IPS-18a (cell line): ENCODE measurements around the gene CAD.
A peak's percentile ranks its signal among the peaks of the same experiment; 100 is the strongest.

Experiments used
- H3K27ac ChIP-seq: one replicate; pipeline ENCODE4 v1.5.1; 2013; ENCODE audit warnings: low read length
- H3K27me3 ChIP-seq: one replicate; pipeline ENCODE4 v1.6.1; 2013; ENCODE audit warnings: mild to moderate bottlenecking, low read length; ENCODE audit not compliant: control insufficient read depth, insufficient read depth
- H3K36me3 ChIP-seq: one replicate; pipeline ENCODE4 v1.6.1; 2013; ENCODE audit warnings: low read depth, low read length; ENCODE audit not compliant: control insufficient read depth
- H3K4me1 ChIP-seq: one replicate; pipeline ENCODE4 v1.6.1; 2013; ENCODE audit warnings: low read depth, low read length; ENCODE audit not compliant: control insufficient read depth
- H3K4me3 ChIP-seq: one replicate; pipeline ENCODE4 v1.5.1; 2013; ENCODE audit warnings: low read length
- H3K9ac ChIP-seq: one replicate; pipeline ENCODE4 v1.6.1; 2013; ENCODE audit warnings: mild to moderate bottlenecking, low read length, moderate library complexity
- H3K9me3 ChIP-seq: one replicate; pipeline ENCODE4 v1.6.1; 2013; ENCODE audit warnings: low read depth, low read length; ENCODE audit not compliant: control insufficient read depth

CAD gene

DNA sequence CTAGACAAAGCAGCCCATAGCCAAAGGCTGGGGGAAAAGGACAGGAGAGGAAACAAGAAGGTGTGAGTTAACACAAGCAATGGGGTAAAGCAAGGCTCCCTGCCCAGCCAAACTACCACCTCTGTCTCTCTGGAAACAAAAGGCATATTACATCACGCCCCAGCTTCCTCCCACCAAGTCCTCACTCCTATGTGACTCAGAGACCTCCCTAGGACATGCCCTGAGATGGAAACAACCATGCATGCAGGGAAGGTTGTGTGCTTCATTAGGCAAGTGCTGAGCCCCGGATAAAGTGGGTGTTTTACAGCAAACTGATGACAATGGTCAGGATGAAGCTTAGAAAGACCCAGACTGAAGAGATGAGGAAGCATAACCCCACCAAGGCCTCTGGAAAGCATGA lies 14.3 kb upstream of the CAD start:
- H3K27me3 ChIP-seq, result no peaks in the 10 kb centered on the region
- no peak overlapping the region for H3K9ac ChIP-seq
- H3K36me3 ChIP-seq, result peaks cover 83% of the 10 kb centered on the region
- no peaks in the 10 kb centered on the region for H3K9me3 ChIP-seq
- no peak overlapping the region for H3K27ac ChIP-seq
- H3K4me3 ChIP-seq, result no peak overlapping the region
- H3K4me1 ChIP-seq, result no peaks in the 10 kb centered on the region

GRCh38 chr2:27203741-27204140 lies 13.4 kb upstream of the CAD start:
- peaks cover 92% of the 10 kb centered on the region for H3K36me3 ChIP-seq
- H3K9me3 ChIP-seq, result no peaks in the 10 kb centered on the region
- H3K9ac ChIP-seq, result no peak overlapping the region
- no peak overlapping the region for H3K4me3 ChIP-seq
- H3K27me3 ChIP-seq, result no peaks in the 10 kb centered on the region
- no peaks in the 10 kb centered on the region for H3K4me1 ChIP-seq
- no peak overlapping the region for H3K27ac ChIP-seq

DNA sequence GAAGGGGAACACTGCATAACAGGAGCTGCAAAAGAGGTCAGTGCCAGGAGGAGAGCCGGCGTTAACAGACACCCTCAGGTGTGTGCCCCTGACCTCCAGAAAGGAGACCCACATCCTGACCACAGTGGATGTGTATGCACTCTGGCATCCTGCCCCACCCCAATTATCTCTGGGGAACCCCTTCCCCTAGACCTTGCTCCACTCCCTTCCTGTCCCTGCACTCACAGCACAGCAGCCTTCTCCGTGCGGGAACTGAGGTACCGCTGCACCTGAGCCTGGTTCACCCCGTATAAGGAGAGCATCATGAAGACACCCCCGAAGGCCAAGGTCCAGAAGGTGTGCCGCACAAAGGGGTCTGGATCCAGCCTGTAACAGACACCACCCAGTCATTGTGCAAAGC lies 12.6 kb upstream of the CAD start:
- Histone ChIP-seq H3K27me3 (no peaks in the 10 kb centered on the region), H3K9me3 (no peaks in the 10 kb centered on the region), H3K4me3 (no peak overlapping the region), H3K36me3 (peaks cover 96% of the 10 kb centered on the region), H3K9ac (no peak overlapping the region), H3K27ac (no peak overlapping the region), H3K4me1 (no peaks in the 10 kb centered on the region)

GRCh38 chr2:27205206-27205605 lies 12.0 kb upstream of the CAD start:
- H3K27me3 ChIP-seq, result no peaks in the 10 kb centered on the region
- H3K27ac ChIP-seq, result no peak overlapping the region
- no peaks in the 10 kb centered on the region for H3K9me3 ChIP-seq
- no peaks in the 10 kb centered on the region for H3K4me1 ChIP-seq
- H3K9ac ChIP-seq, result no peak overlapping the region
- H3K4me3 ChIP-seq, result no peak overlapping the region
- peaks cover 95% of the 10 kb centered on the region for H3K36me3 ChIP-seq

DNA sequence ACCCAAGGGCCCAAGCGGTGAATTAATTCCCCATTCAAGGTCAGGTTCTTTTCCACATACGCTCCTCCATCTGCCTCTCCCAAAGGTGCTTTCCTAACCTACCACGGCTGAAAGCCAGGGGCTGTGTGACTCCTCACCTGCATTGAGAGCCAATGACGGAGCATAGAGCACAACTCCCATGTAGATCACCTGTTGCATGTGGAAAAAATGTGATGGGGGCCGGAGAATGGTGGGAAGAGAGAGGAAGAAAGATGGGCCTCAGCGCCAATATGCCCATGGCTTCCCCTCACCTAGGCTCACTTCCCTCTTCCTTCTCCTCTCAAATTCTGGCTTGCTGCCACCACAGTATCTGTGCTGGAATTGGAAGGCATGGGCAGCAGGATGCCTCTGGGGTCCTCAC lies 10.8 kb upstream of the CAD start:
- Histone ChIP-seq H3K27me3 (no peaks in the 10 kb centered on the region), H3K9ac (no peak overlapping the region), H3K4me3 (no peak overlapping the region), H3K36me3 (peaks cover 86% of the 10 kb centered on the region), H3K27ac (no peak overlapping the region), H3K4me1 (no peaks in the 10 kb centered on the region), H3K9me3 (no peaks in the 10 kb centered on the region)

DNA sequence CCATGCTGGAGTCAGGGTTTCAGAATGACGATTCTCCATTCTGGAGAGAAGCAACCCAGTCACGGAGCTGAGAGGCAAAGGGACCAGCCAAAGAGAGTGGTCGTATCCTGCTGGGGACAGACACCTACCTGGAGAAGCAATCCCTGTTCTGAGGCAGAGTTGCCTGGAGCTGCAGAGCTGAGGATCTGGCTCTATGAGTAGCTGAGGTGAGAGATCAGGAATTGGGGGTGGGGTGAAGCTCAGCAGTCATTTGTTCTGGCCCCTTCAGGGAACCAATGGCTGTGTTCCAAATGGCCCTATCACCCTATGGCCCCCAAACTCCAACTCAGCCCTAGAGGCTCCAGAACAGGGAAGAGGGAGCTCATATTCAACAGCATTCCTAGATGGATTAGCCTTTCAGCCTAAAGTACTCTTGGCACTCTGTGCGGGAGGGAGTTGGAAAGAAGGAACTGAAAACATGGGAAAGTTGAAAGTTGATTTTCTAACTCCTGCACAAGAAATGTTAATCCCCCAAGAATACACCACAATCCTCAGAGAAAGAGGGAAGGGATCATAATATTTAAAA lies 8.6 kb upstream of the CAD start:
- Histone ChIP-seq H3K27ac (no peak overlapping the region), H3K9me3 (no peaks in the 10 kb centered on the region), H3K4me3 (no peak overlapping the region), H3K36me3 (peaks cover 65% of the 10 kb centered on the region), H3K4me1 (peaks cover 7% of the 10 kb centered on the region), H3K27me3 (no peaks in the 10 kb centered on the region), H3K9ac (no peak overlapping the region)

DNA sequence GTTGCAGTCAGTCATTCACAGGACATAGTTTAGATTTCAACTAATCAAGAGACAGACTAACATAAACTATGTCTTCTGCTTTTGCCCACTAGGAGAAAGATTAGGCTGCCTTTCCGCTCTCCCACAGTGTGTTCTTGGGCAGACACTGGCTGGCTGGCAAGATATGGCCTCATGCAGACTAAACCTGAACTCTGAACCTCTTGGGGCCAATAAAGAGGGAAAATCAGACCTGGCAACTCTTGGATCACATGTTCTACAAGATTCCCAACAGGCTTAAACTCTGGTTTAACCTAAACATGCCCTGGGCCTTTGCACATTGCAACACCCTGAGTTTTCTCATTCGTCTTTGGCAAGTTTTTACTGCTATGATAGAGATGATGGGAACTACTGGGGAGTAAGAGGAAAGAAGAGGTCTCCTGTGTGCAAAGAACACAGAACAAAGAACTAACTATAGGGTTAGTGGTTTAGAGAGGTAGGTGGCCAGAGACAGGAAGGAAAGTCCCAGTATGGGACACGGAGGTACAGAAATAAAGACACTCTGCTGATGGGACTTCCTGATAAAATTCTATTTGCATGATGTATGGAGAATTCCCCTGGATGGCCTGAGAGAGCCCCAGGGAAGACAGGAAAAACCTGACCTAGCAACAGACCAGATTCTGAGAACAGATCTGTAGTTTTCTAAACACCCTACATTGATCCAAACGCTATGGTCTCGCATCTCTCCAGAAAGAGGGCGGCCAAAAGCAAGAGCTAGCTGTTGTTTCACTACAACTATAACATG lies 7.4 kb upstream of the CAD start:
- Histone ChIP-seq H3K36me3 (peaks cover 53% of the 10 kb centered on the region), H3K9me3 (no peaks in the 10 kb centered on the region), H3K9ac (no peak overlapping the region), H3K4me1 (peaks cover 7% of the 10 kb centered on the region), H3K4me3 (no peak overlapping the region), H3K27me3 (no peaks in the 10 kb centered on the region), H3K27ac (no peak overlapping the region)

- Histone ChIP-seq H3K9ac (peak overlapping the region; percentile 98), H3K27ac (peak overlapping the region; percentile 93), H3K9me3 (no peaks in the 10 kb centered on the region), H3K27me3 (no peaks in the 10 kb centered on the region), H3K4me1 (peaks cover 8% of the 10 kb centered on the region), H3K4me3 (peak overlapping the region; percentile 98), H3K36me3 (peaks cover 42% of the 10 kb centered on the region)
Observed at GRCh38 chr2:27211241-27211942, 5.8 kb upstream of the CAD start.

- Histone ChIP-seq H3K9ac (peak within 1 kb of the TSS; percentile 98), H3K4me1 (peaks cover 13% of the 10 kb centered on the region), H3K9me3 (no peaks in the 10 kb centered on the region), H3K27me3 (no peaks in the 10 kb centered on the region), H3K27ac (peak within 1 kb of the TSS; percentile 94), H3K36me3 (peaks cover 35% of the 10 kb centered on the region), H3K4me3 (peak within 1 kb of the TSS; percentile 98)
Observed at GRCh38 chr2:27211943-27212625, 5.1 kb upstream of the CAD start, which contains the start of the genes ATRAID and SLC5A6. ATRAID (plus strand) TSS chr2:27212041; CDS start chr2:27212369, 328 bp downstream. SLC5A6 (minus strand) TSS chr2:27212268; CDS start chr2:27207650, 4,618 bp downstream.

GRCh38 chr2:27212626-27213471 lies 4.3 kb upstream of the CAD start:
- Histone ChIP-seq H3K36me3 (peaks cover 28% of the 10 kb centered on the region), H3K4me1 (peaks cover 14% of the 10 kb centered on the region), H3K27ac (peak overlapping the region; percentile 94), H3K4me3 (peak overlapping the region; percentile 98), H3K27me3 (no peaks in the 10 kb centered on the region), H3K9ac (peak overlapping the region; percentile 98), H3K9me3 (no peaks in the 10 kb centered on the region)
